SK-N-SH (cell line): ENCODE results near the gene MALT1.

Experiments
- EP300 ChIP-seq, 2 experiments: IDR thresholded peaks; 2 replicates each; pipeline versions ENCODE4 v1.4.0 to v1.6.1; 2012; ENCODE audit warnings: borderline replicate concordance in 1 of 2, low read depth in 1 of 2, low read length in 1 of 2
- RAD21 ChIP-seq: IDR thresholded peaks from 2 replicates; pipeline ENCODE4 v1.6.1; 2012; ENCODE audit warnings: mild to moderate bottlenecking, low read length
- RCOR1 ChIP-seq: fragments of 150-350 bp; IDR thresholded peaks from 2 replicates; pipeline ENCODE4 v1.6.1; 2017; ENCODE audit warnings: antibody characterized with exemption, low read length
- TF ChIP-seq, protein P1 (sequence below): IDR thresholded peaks from 2 replicates; pipeline ENCODE4; 2012
- TF ChIP-seq, protein P2 (sequence below): fragments of 200-600 bp; sonication (generic); IDR thresholded peaks from 2 replicates; pipeline ENCODE4 v1.6.1; 2017; ENCODE audit warnings: antibody characterized with exemption, mild to moderate bottlenecking, moderate library complexity

DNA sequence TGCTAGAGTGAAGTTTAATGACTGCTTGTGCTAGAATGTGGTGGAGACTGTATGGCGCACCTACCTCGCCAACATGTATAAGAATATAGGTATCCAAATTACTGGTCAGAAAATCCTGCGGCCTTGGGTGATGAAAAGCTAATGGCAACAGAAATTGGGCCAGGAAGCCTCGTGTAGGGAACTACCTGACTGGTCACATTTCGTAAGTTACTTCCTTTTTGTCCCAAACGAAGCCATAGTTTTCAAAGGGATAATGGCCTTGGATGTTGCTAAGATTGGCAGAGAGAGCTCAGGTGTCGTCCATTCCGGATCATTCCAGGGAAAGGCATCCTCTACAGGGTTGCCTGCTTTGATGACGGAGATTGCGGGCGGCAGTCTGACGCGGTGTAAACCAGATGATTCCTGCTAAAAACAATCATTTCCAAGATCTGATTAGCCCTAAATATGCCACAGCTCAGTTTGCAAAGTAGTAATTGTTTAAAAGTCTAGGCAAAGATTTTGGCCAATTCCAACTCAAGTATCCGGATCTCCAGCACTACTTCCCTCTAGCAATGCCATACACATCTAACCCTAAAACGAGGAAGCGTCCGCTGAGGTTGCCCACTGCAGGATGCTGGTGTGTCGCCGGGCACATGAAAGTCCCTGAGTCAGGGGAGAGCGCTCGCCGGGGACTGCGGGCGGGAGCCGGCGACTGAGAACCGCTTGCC, 708 bp upstream of the MALT1 start:
- TF ChIP-seq EP300 (IDR thresholded peaks at IDR 0.05; ENCODE audit: borderline replicate concordance in 1 of 2, low read depth in 1 of 2, low read length in 1 of 2) = no peak
- TF ChIP-seq, protein P1, sequence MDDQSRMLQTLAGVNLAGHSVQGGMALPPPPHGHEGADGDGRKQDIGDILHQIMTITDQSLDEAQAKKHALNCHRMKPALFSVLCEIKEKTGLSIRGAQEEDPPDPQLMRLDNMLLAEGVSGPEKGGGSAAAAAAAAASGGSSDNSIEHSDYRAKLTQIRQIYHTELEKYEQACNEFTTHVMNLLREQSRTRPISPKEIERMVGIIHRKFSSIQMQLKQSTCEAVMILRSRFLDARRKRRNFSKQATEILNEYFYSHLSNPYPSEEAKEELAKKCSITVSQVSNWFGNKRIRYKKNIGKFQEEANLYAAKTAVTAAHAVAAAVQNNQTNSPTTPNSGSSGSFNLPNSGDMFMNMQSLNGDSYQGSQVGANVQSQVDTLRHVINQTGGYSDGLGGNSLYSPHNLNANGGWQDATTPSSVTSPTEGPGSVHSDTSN = no peak
- TF ChIP-seq, protein P2, sequence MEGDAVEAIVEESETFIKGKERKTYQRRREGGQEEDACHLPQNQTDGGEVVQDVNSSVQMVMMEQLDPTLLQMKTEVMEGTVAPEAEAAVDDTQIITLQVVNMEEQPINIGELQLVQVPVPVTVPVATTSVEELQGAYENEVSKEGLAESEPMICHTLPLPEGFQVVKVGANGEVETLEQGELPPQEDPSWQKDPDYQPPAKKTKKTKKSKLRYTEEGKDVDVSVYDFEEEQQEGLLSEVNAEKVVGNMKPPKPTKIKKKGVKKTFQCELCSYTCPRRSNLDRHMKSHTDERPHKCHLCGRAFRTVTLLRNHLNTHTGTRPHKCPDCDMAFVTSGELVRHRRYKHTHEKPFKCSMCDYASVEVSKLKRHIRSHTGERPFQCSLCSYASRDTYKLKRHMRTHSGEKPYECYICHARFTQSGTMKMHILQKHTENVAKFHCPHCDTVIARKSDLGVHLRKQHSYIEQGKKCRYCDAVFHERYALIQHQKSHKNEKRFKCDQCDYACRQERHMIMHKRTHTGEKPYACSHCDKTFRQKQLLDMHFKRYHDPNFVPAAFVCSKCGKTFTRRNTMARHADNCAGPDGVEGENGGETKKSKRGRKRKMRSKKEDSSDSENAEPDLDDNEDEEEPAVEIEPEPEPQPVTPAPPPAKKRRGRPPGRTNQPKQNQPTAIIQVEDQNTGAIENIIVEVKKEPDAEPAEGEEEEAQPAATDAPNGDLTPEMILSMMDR = no peak
- no peak for TF ChIP-seq RAD21
- TF ChIP-seq RCOR1 = no peak
